ENCODE measurements around the gene RBMS1. TPM values are rescaled to one million over a fixed set of nuclear protein-coding genes. Genes with fewer than 3 reads are reported as not detected.

The RBMS1 gene, protein sequence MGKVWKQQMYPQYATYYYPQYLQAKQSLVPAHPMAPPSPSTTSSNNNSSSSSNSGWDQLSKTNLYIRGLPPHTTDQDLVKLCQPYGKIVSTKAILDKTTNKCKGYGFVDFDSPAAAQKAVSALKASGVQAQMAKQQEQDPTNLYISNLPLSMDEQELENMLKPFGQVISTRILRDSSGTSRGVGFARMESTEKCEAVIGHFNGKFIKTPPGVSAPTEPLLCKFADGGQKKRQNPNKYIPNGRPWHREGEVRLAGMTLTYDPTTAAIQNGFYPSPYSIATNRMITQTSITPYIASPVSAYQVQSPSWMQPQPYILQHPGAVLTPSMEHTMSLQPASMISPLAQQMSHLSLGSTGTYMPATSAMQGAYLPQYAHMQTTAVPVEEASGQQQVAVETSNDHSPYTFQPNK
- total RNA-seq (2014; rRNA removed; shearing (Covaris generic)) = 79.2 and 86.6 TPM in 2 replicates

DNA sequence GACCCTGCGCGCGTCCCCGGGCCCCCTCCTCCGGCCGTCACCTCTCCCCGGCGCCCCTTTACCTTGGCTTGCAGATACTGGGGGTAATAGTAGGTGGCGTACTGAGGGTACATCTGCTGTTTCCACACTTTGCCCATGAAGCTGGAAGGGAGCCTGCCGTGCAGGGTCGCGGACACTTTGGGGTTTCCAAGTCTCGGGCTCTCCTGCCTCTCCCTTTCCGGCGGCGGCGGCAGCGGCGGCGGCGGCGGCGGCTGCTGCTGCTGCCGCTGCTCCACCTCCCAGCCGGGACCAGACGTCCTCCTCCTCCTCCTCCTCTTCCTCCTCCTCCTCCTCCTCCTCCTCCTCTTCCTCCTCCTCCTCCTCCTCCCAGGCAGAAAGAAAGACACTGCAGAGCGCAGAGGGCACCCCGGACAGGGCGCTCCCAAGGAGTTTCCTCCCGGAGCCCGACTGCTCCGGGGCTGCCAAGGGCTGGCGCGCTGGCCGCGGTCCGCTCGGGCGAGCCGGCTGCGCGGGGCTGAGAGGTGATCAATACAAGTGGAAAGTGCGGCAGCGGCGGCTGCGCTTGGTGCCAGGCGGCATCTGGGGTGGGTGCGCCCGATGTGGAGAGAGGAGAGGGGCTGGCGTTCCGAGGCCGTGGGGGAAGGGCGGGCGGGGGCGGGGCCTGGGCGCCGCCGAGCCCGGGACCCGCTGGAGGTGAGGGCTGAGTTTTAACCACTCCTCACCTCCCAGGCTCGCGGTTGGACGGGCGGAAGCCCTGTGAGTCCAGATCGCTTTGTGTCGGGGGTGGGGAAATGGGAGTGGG lies at the start of gene RBMS1:
Gene RBMS1, minus strand, starts transcription at position 581 of the 802 bp plus-strand sequence. Its CDS starts 444 bp downstream, at position 137.
- Histone ChIP-seq H3K36me3 (no peaks in the 10 kb centered on the region), H3K27me3 (no peaks in the 10 kb centered on the region), H3K9me3 (replicated peaks) (no peaks in the 10 kb centered on the region), H3K4me3 (peak within 1 kb of the TSS; percentile 91), H3K4me1 (peaks cover 3% of the 10 kb centered on the region), H3K27ac (peak within 1 kb of the TSS; percentile 86)
- DNase-seq = peak; percentile 61 to 73

- no peak overlapping the region for H3K4me3 ChIP-seq
- no peaks in the 10 kb centered on the region for H3K27me3 ChIP-seq
- DNase-seq = no peak
- 0 out of 2 replicates have a peak, but pooled peaks cover 4% of the 10 kb centered on the region for H3K4me1 ChIP-seq
- no peaks in the 10 kb centered on the region for H3K36me3 ChIP-seq
- H3K27ac ChIP-seq = no peak overlapping the region
- H3K9me3 ChIP-seq (replicated peaks) = 0 out of 2 replicates have a peak, but pooled peaks cover 2% of the 10 kb centered on the region
Observed at GRCh38 chr2:160541745-160542144, 48.1 kb upstream of the RBMS1 start.

DNA sequence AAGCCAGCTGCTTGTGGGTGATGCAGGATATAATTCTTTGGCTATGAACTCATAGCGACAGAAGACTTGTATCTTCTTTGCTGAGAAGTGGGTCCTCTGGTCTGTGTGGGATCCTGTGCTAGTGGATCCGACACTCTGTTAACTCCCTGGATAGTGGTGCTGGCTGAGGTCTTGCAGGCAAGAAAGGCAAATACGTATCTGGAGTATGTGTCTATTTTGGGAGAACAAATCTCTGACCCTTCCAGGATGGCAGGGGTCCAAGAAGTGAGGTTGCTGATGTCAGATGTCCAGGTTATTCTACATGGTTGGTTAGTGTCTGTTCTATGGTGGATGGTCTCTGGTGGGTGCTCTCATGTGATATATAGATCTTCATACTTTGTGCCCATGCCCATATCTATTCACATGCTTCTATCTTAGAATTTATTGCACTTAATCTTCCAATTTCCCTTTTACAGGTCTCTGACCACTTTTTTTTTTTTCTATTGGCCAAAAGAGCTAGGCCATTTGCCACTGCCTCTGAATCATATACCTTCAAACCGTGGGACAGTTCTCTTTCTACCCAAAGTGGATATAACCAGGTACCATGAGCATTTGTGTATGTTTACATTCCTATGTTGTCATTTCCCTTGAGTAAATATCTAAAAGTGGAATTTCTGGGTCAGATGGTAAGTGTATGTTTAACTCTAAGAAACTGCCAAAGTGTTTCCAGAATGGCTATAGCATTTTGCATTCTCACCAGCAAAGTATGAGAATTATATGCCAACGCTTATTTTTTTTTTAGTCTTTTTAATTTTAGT lies 45.1 kb upstream of the RBMS1 start:
- Histone ChIP-seq H3K27ac (no peak overlapping the region), H3K9me3 (replicated peaks) (0 out of 2 replicates have a peak, but pooled peaks cover 3% of the 10 kb centered on the region), H3K27me3 (no peaks in the 10 kb centered on the region), H3K4me3 (no peak overlapping the region), H3K4me1 (0 out of 2 replicates have a peak, but pooled peaks cover 4% of the 10 kb centered on the region), H3K36me3 (no peaks in the 10 kb centered on the region)
- DNase-seq = peak; percentile 8 to 10

DNA sequence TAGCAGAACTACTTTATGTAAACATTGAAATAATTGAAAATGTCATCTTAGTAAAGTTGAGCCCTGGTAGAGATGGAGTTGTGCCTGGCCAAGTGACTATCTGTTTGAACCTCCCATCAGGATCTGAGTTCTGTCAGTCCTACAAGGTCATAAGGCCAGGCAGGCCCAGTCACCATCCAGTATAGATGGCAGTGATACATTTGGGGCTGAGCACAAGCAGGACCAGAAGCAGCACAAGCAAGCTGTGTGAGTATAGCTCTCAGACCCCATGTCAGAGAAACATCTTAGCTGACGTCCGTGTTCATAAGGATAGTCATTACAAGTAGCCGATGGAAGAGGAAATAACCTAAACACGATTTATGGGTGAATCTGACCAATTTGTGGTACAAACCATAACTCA lies 44.5 kb upstream of the RBMS1 start:
- Histone ChIP-seq H3K36me3 (no peaks in the 10 kb centered on the region), H3K4me1 (0 out of 2 replicates have a peak, but pooled peaks cover 4% of the 10 kb centered on the region), H3K27ac (no peak overlapping the region), H3K9me3 (replicated peaks) (0 out of 2 replicates have a peak, but pooled peaks cover 3% of the 10 kb centered on the region), H3K4me3 (no peak overlapping the region), H3K27me3 (no peaks in the 10 kb centered on the region)
- DNase-seq = no peak

GRCh38 chr2:160534996-160535395 lies 41.4 kb upstream of the RBMS1 start:
- DNase-seq = no peak
- H3K27me3 ChIP-seq = no peaks in the 10 kb centered on the region
- H3K9me3 ChIP-seq (replicated peaks) = 0 out of 2 replicates have a peak, but pooled peaks cover 3% of the 10 kb centered on the region
- no peak overlapping the region for H3K27ac ChIP-seq
- no peak overlapping the region for H3K4me3 ChIP-seq
- 0 out of 2 replicates have a peak, but pooled peaks cover 4% of the 10 kb centered on the region for H3K4me1 ChIP-seq
- H3K36me3 ChIP-seq = no peaks in the 10 kb centered on the region

GRCh38 chr2:160534249-160534648 lies 40.6 kb upstream of the RBMS1 start:
- Histone ChIP-seq H3K9me3 (replicated peaks) (0 out of 2 replicates have a peak, but pooled peaks cover 3% of the 10 kb centered on the region), H3K4me1 (0 out of 2 replicates have a peak, but pooled peaks cover 4% of the 10 kb centered on the region), H3K36me3 (no peaks in the 10 kb centered on the region), H3K27ac (no peak overlapping the region), H3K4me3 (no peak overlapping the region), H3K27me3 (no peaks in the 10 kb centered on the region)
- no peak for DNase-seq

- H3K36me3 ChIP-seq = no peaks in the 10 kb centered on the region
- no peak for DNase-seq
- no peaks in the 10 kb centered on the region for H3K27me3 ChIP-seq
- H3K4me3 ChIP-seq = no peak overlapping the region
- 0 out of 2 replicates have a peak, but pooled peaks cover 3% of the 10 kb centered on the region for H3K4me1 ChIP-seq
- H3K9me3 ChIP-seq (replicated peaks) = 0 out of 2 replicates have a peak, but pooled peaks cover 3% of the 10 kb centered on the region
- H3K27ac ChIP-seq = no peak overlapping the region
Observed at GRCh38 chr2:160533482-160533881, 39.9 kb upstream of the RBMS1 start.

GRCh38 chr2:160532388-160532787 lies 38.8 kb upstream of the RBMS1 start:
- no peak overlapping the region for H3K4me3 ChIP-seq
- H3K27me3 ChIP-seq = no peaks in the 10 kb centered on the region
- DNase-seq = no peak
- H3K27ac ChIP-seq = no peak overlapping the region
- 0 out of 2 replicates have a peak, but pooled peaks cover 3% of the 10 kb centered on the region for H3K9me3 ChIP-seq (replicated peaks)
- H3K36me3 ChIP-seq = no peaks in the 10 kb centered on the region
- H3K4me1 ChIP-seq = no peaks in the 10 kb centered on the region

GRCh38 chr2:160522951-160523710 lies 29.5 kb upstream of the RBMS1 start:
- H3K4me3 ChIP-seq = no peak overlapping the region
- no peak overlapping the region for H3K27ac ChIP-seq
- no peaks in the 10 kb centered on the region for H3K9me3 ChIP-seq (replicated peaks)
- H3K36me3 ChIP-seq = no peaks in the 10 kb centered on the region
- no peaks in the 10 kb centered on the region for H3K4me1 ChIP-seq
- H3K27me3 ChIP-seq = no peaks in the 10 kb centered on the region
- DNase-seq = no peak

- Histone ChIP-seq H3K4me3 (no peak overlapping the region), H3K27me3 (no peaks in the 10 kb centered on the region), H3K9me3 (replicated peaks) (no peaks in the 10 kb centered on the region), H3K36me3 (no peaks in the 10 kb centered on the region), H3K27ac (no peak overlapping the region), H3K4me1 (peaks cover 7% of the 10 kb centered on the region)
- DNase-seq = no peak
Observed at GRCh38 chr2:160517731-160518130, 24.1 kb upstream of the RBMS1 start.

GRCh38 chr2:160516547-160517365 lies 23.1 kb upstream of the RBMS1 start:
- peak in 1 of 2 experiments; percentile 20 for DNase-seq
- Histone ChIP-seq H3K4me1 (peaks cover 7% of the 10 kb centered on the region), H3K27me3 (no peaks in the 10 kb centered on the region), H3K36me3 (no peaks in the 10 kb centered on the region), H3K27ac (no peak overlapping the region), H3K4me3 (peak overlapping the region; percentile 19; the same call in 1 of the 2 replicates), H3K9me3 (replicated peaks) (no peaks in the 10 kb centered on the region)

DNA sequence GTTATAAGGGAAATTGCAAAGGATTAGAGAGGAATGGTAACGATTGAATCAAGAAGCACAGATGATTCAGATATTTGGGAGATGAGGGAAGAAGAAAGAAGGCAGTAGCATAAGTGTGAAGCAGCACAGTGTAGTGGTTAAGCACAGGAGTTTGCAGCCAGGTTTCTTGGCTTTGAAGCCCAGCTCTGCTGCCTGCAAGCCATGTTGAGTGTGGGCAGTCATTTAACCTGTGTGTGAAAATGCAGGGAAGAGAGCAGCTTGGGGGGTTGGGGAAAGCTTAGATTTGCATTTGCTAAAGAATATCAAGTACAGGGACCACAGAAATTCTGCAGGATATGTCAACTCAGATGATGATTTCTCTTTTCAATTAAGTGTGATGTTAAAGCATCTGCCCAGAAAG lies 21.5 kb upstream of the RBMS1 start:
- no peak for DNase-seq
- H3K4me3 ChIP-seq = no peak overlapping the region
- H3K9me3 ChIP-seq (replicated peaks) = no peaks in the 10 kb centered on the region
- no peak overlapping the region for H3K27ac ChIP-seq
- H3K27me3 ChIP-seq = no peaks in the 10 kb centered on the region
- H3K36me3 ChIP-seq = no peaks in the 10 kb centered on the region
- H3K4me1 ChIP-seq = peaks cover 7% of the 10 kb centered on the region

GRCh38 chr2:160513120-160513519 lies 19.5 kb upstream of the RBMS1 start:
- no peaks in the 10 kb centered on the region for H3K27me3 ChIP-seq
- DNase-seq = no peak
- no peak overlapping the region for H3K4me3 ChIP-seq
- peaks cover 7% of the 10 kb centered on the region for H3K4me1 ChIP-seq
- H3K36me3 ChIP-seq = no peaks in the 10 kb centered on the region
- H3K9me3 ChIP-seq (replicated peaks) = no peaks in the 10 kb centered on the region
- no peak overlapping the region for H3K27ac ChIP-seq
